HEK293T (cell line): Measurements from ENCODE around the gene CPED1.
"Not testable (repeated sequence)": the region's sequence is repeated elsewhere in the genome, so short reads cannot be mapped to it uniquely, and the experiment has no call there.

Experiments
- CTBP1 ChIP-seq: fragments of 450-650 bp; IDR thresholded peaks from 2 replicates; pipeline ENCODE4 v1.6.1; 2016; ENCODE audit warnings: borderline replicate concordance
- L3MBTL2 ChIP-seq: fragments of 450-650 bp; conservative IDR thresholded peaks from 2 replicates; pipeline ENCODE4 v1.6.1; 2016; ENCODE audit warnings: mild to moderate bottlenecking
- PKNOX1 ChIP-seq: fragments of 450-650 bp; IDR thresholded peaks from 2 replicates; pipeline ENCODE4 v1.6.1; 2016
- SP1 ChIP-seq: fragments of 450-650 bp; IDR thresholded peaks from 2 replicates; pipeline ENCODE4 v1.6.1; 2017
- SUZ12 ChIP-seq: fragments of 450-650 bp; IDR thresholded peaks from 2 replicates; pipeline ENCODE4 v1.6.1; 2016; ENCODE audit warnings: mild to moderate bottlenecking

- not testable (repeated sequence) for TF ChIP-seq PKNOX1, CTBP1, L3MBTL2, SP1, SUZ12
These were observed 195.4 kb downstream of the CPED1 start for GRCh38 chr7:121183883-121184282.
